H1 (cell line): ENCODE results near the gene PRDM10. TPM values are rescaled to one million over a fixed set of nuclear protein-coding genes. Genes with fewer than 3 reads are reported as not detected.

Experiments used
- CTCF ChIA-PET: fragments of 300-600 bp; sonication (Branson Sonifier 250); formaldehyde crosslinking; loops from one replicate; lab custom pipeline; 2021; ENCODE audit not compliant: partially characterized antibody; lab: Charles Lee
- POLR2A ChIA-PET: fragments of 300-600 bp; sonication (Branson Sonifier 250); formaldehyde crosslinking; loops from one replicate; lab custom pipeline; 2021; ENCODE audit warnings: inconsistent platforms; ENCODE audit not compliant: partially characterized antibody; lab: Charles Lee
- DNase-seq, 2 experiments: peaks; one replicate each; pipeline versions ENCODE4 v3.0.0 to v3.0.0-alpha.2; 2010 to 2022; ENCODE audit warnings: low spot score in 2 of 2, low read depth in 1 of 2, mixed read lengths in 1 of 2
- FAIRE-seq: peaks from 2 replicates; lab custom pipeline; 2011; peaks lifted over from hg19 to GRCh38; lab: Jason Lieb, UNC
- H2AFZ ChIP-seq: 2 replicates; pipeline ENCODE4 v1.8.1; 2012; ENCODE audit warnings: low read length, inconsistent platforms
- H2AK5ac ChIP-seq: 2 replicates; pipeline ENCODE4 v1.6.1; 2013; ENCODE audit warnings: low read depth, low read length
- H2BK120ac ChIP-seq: replicated peaks from 2 replicates; pipeline ENCODE3; 2013; ENCODE audit warnings: low read depth, low read length, inconsistent platforms
- H2BK12ac ChIP-seq: 2 replicates; pipeline ENCODE4 v1.6.1; 2013; ENCODE audit warnings: low read depth, low read length
- H2BK15ac ChIP-seq: 2 replicates; pipeline ENCODE4 v1.6.1; 2013; ENCODE audit warnings: low read length
- H2BK20ac ChIP-seq: 2 replicates; pipeline ENCODE4 v1.6.1; 2013; ENCODE audit warnings: low read length
- H2BK5ac ChIP-seq: 2 replicates; pipeline ENCODE4 v1.6.1; 2013; ENCODE audit warnings: low read depth, low read length
- H3K14ac ChIP-seq: 2 replicates; pipeline ENCODE4 v1.6.1; 2013; ENCODE audit warnings: inconsistent platforms; ENCODE audit not compliant: insufficient read length
- H3K18ac ChIP-seq: 2 replicates; pipeline ENCODE4 v1.6.1; 2013; ENCODE audit warnings: low read length; ENCODE audit errors: extremely low read depth
- H3K23ac ChIP-seq: 2 replicates; pipeline ENCODE4 v1.6.1; 2013; ENCODE audit warnings: inconsistent platforms; ENCODE audit not compliant: insufficient read length
- H3K23me2 ChIP-seq: 2 replicates; pipeline ENCODE4 v1.6.1; 2013; ENCODE audit warnings: low read depth, low read length
- H3K27ac ChIP-seq: 2 replicates; pipeline ENCODE4 v1.6.1; 2011; ENCODE audit warnings: low read depth, low read length, inconsistent platforms
- H3K27me3 ChIP-seq, 4 experiments: replicated peaks in 1 of 4; 1 replicate in 1 of 4; 2 replicates in 3 of 4; pipeline versions ENCODE4 v1.6.1 to v1.8.1; 2011 to 2013; ENCODE audit warnings: low read length in 3 of 4, mild to moderate bottlenecking in 3 of 4, inconsistent platforms in 2 of 4, mixed read lengths in 2 of 4, moderate library complexity in 1 of 4; ENCODE audit not compliant: control insufficient read depth in 3 of 4, insufficient read depth in 3 of 4; ENCODE audit errors: extremely low read depth in 1 of 4
- H3K36me3 ChIP-seq, 4 experiments: 2 replicates each; pipeline versions ENCODE4 v1.6.1 to v1.8.1; 2011 to 2013; ENCODE audit warnings: mild to moderate bottlenecking in 4 of 4, low read length in 3 of 4, moderate library complexity in 2 of 4, control low read depth in 1 of 4, inconsistent platforms in 1 of 4; ENCODE audit not compliant: insufficient read depth in 4 of 4, control insufficient read depth in 2 of 4
- H3K4ac ChIP-seq: replicated peaks from 2 replicates; pipeline ENCODE3; 2013; ENCODE audit warnings: low read length, low read depth, mixed read lengths, inconsistent platforms; ENCODE audit not compliant: insufficient read length
- H3K4me1 ChIP-seq, 4 experiments: replicated peaks in 1 of 4; 1 replicate in 1 of 4; 2 replicates in 3 of 4; pipeline versions ENCODE4 v1.6.1 to v1.8.1; 2011 to 2013; ENCODE audit warnings: low read length in 3 of 4, inconsistent platforms in 2 of 4, mixed read lengths in 1 of 4; ENCODE audit not compliant: insufficient read depth in 4 of 4, control insufficient read depth in 3 of 4
- H3K4me2 ChIP-seq, 2 experiments: 2 replicates each; pipeline versions ENCODE4 v1.6.1 to v1.8.1; 2011 to 2013; ENCODE audit warnings: low read depth in 2 of 2, low read length in 2 of 2, control low read depth in 1 of 2, inconsistent platforms in 1 of 2, mild to moderate bottlenecking in 1 of 2; ENCODE audit not compliant: insufficient read depth in 1 of 2
- H3K4me3 ChIP-seq, 4 experiments: fragments of 200-600, 300-600 bp in 1 of 4; sonication (generic), shearing (Covaris generic), sonication (Bioruptor Twin) in 1 of 4; 2 replicates each; pipeline versions ENCODE4 v1.5.1 to v1.8.1; 2011 to 2016; ENCODE audit warnings: low read length in 4 of 4, low read depth in 3 of 4, control low read depth in 2 of 4, inconsistent platforms in 2 of 4, mild to moderate bottlenecking in 2 of 4, mixed read lengths in 1 of 4, moderate library complexity in 1 of 4; ENCODE audit not compliant: insufficient read depth in 2 of 4; ENCODE audit errors: extremely low read depth in 1 of 4
- H3K56ac ChIP-seq: replicated peaks from 2 replicates; pipeline ENCODE3; 2013; ENCODE audit warnings: low read depth, mild to moderate bottlenecking, mixed read lengths, low read length, inconsistent platforms; ENCODE audit not compliant: insufficient read length
- H3K79me1 ChIP-seq: 2 replicates; pipeline ENCODE4 v1.6.1; 2013; ENCODE audit warnings: low read depth, low read length, control low read depth
- H3K79me2 ChIP-seq, 2 experiments: 2 replicates each; pipeline versions ENCODE4 v1.6.1 to v1.8.1; 2012 to 2013; ENCODE audit warnings: low read length in 2 of 2, mild to moderate bottlenecking in 2 of 2, inconsistent platforms in 1 of 2; ENCODE audit not compliant: insufficient read depth in 2 of 2, control insufficient read depth in 1 of 2
- H3K9ac ChIP-seq, 4 experiments: replicated peaks in 1 of 4; 1 replicate in 1 of 4; 2 replicates in 3 of 4; pipeline versions ENCODE4 v1.6.1 to v1.8.1; 2011 to 2013; ENCODE audit warnings: low read depth in 3 of 4, low read length in 3 of 4, control low read depth in 2 of 4, mild to moderate bottlenecking in 2 of 4, moderate library complexity in 2 of 4, inconsistent platforms in 1 of 4; ENCODE audit errors: extremely low read depth in 1 of 4
- H3K9me3 ChIP-seq, 2 experiments: 2 replicates each; pipeline versions ENCODE4 v1.6.1 to v1.8.1; 2012 to 2013; ENCODE audit warnings: mild to moderate bottlenecking in 2 of 2, moderate library complexity in 2 of 2, control low read depth in 1 of 2, inconsistent platforms in 1 of 2, low read depth in 1 of 2, low read length in 1 of 2, mixed read lengths in 1 of 2; ENCODE audit not compliant: insufficient read depth in 2 of 2
- H4K20me1 ChIP-seq, 2 experiments: replicated peaks in 1 of 2; 2 replicates each; pipeline versions ENCODE3 to v1.8.1; 2011 to 2013; ENCODE audit warnings: inconsistent platforms in 2 of 2, low read length in 2 of 2, mild to moderate bottlenecking in 1 of 2; ENCODE audit not compliant: insufficient read depth in 2 of 2, control insufficient read depth in 1 of 2
- H4K5ac ChIP-seq: 2 replicates; pipeline ENCODE4 v1.6.1; 2013; ENCODE audit warnings: low read length, low read depth, mixed read lengths, inconsistent platforms; ENCODE audit not compliant: insufficient read length
- H4K8ac ChIP-seq: 2 replicates; pipeline ENCODE4 v1.8.0; 2013; ENCODE audit warnings: mild to moderate bottlenecking, moderate library complexity, low read length, inconsistent platforms; ENCODE audit not compliant: insufficient read depth; ENCODE audit errors: extremely low read depth
- H4K91ac ChIP-seq: replicated peaks from 2 replicates; pipeline ENCODE3; 2013; ENCODE audit warnings: low read length, mixed read lengths, inconsistent platforms; ENCODE audit not compliant: insufficient read length
- MAFK ChIP-seq: IDR thresholded peaks from 2 replicates; pipeline ENCODE4 v1.6.1; 2012; ENCODE audit warnings: low read depth, mild to moderate bottlenecking, improper control_type of control experiment, low read length
- TAF7 ChIP-seq: optimal IDR thresholded peaks from 2 replicates; pipeline ENCODE3; 2011; ENCODE audit warnings: low read depth, mild to moderate bottlenecking, inconsistent platforms, low read length, moderate library complexity, borderline replicate concordance
- WGBS, 2 experiments: shearing (Covaris generic) in 1 of 2; methylation state at CpG; one replicate each; pipeline versions ENCODE4 v1.1.6 to v1.1.7; 2013 to 2015; ENCODE audit warnings: low lambda C conversion rate in 2 of 2, mixed read lengths in 2 of 2, inconsistent platforms in 1 of 2, low coverage in 1 of 2, missing lambda C conversion rate in 1 of 2; ENCODE audit not compliant: insufficient replicate concordance in 2 of 2, insufficient coverage in 1 of 2, insufficient read length in 1 of 2; ENCODE audit errors: extremely low coverage in 1 of 2, missing lambda C conversion rate in 1 of 2; 5-methylcytosine and 5-hydroxymethylcytosine counted together
- polyA plus RNA-seq, 7 experiments: library from polyadenylated mRNA; depleted of rRNA in 3 of 7; stranded (reverse) in 5 of 7; unstranded in 2 of 7; fragments of >200 nt in 5 of 7; fragments of 200-250 nt in 2 of 7; gene quantifications; 1 replicate in 5 of 7; 2 replicates in 1 of 7; 4 replicates in 1 of 7; pipeline versions ENCODE4 v1.2.1 to v1.2.3, GENCODE V29; 2011 to 2013; ENCODE audit warnings: missing spikeins in 2 of 7, mixed read lengths in 2 of 7
- total RNA-seq: library from RNA; stranded (reverse); fragmentation: NEBNext Ultra II Directional; extraction: Animal tissue kit (Norgen Biotek cat#: 25700); gene quantifications from 2 replicates; pipeline ENCODE4 v1.2.1, GENCODE V29; 2021

The PRDM10 gene
- total and polyA plus RNA-seq, 2 of the 8 experiments (the other 6 are each of a cell fraction or from before 2014, with no cell fraction given) = 15.5 to 19.2 TPM

GRCh38 chr11:129929721-129930120, 72.9 kb downstream of the PRDM10 start:
- ChIA-PET POLR2A (no interaction called here), CTCF (interaction anchor here (1.1 to 1.2 kb wide), 3 partner anchors 48 to 202 kb away, joined by 3 to 5 read pairs (median 5); no protein-coding TSS in a partner anchor)
- H3K27me3 ChIP-seq = no peaks in the 10 kb centered on the region
- 91% methylated on average over 2 of the region's 2 CpGs; no CpG with 5 or more reads in 1 of the 2 experiments for WGBS, 2 experiments
- H2BK5ac ChIP-seq = no peak overlapping the region
- H2BK12ac ChIP-seq = no peak overlapping the region
- DNase-seq (no peak), FAIRE-seq (no peak)
- H3K4me2 ChIP-seq = no peak overlapping the region
- H3K4me1 ChIP-seq = peaks cover 0 to 4% (median 2%) of the 10 kb centered on the region in 4 experiments; a peak in 2 of 7 replicates
- no peak overlapping the region for H4K5ac ChIP-seq
- H2AK5ac ChIP-seq = no peak overlapping the region
- H3K27ac ChIP-seq = no peak overlapping the region
- H3K79me1 ChIP-seq = no peaks in the 10 kb centered on the region
- H3K36me3 ChIP-seq = peaks cover 0 to 17% (median 10%) of the 10 kb centered on the region in 4 experiments; a peak in 5 of 8 replicates
- H3K56ac ChIP-seq = no peak overlapping the region
- H3K23me2 ChIP-seq = no peaks in the 10 kb centered on the region
- H3K79me2 ChIP-seq = no peaks in the 10 kb centered on the region
- TF ChIP-seq TAF7 (no peak), MAFK (no peak)
- H3K4me3 ChIP-seq = no peak overlapping the region
- H3K23ac ChIP-seq = no peak overlapping the region
- H3K9me3 ChIP-seq = no peaks in the 10 kb centered on the region
- H4K8ac ChIP-seq = no peak overlapping the region
- no peak overlapping the region for H2BK20ac ChIP-seq
- H3K9ac ChIP-seq = no peak overlapping the region
- H2BK15ac ChIP-seq = no peak overlapping the region
- no peaks in the 10 kb centered on the region for H4K20me1 ChIP-seq
- no peak overlapping the region for H3K4ac ChIP-seq
- H2AFZ ChIP-seq = no peak overlapping the region
- no peak overlapping the region for H3K18ac ChIP-seq
- H4K91ac ChIP-seq = no peak overlapping the region
- no peak overlapping the region for H2BK120ac ChIP-seq
- H3K14ac ChIP-seq = no peak overlapping the region
